ENCODE measurements around the gene APOL4. TPM values are rescaled to one million over a fixed set of nuclear protein-coding genes. Genes with fewer than 3 reads are reported as not detected.
"Not testable (repeated sequence)": the region's sequence is repeated elsewhere in the genome, so short reads cannot be mapped to it uniquely, and the experiment has no call there.

APOL4 gene
- total RNA-seq, 2 experiments from 2014 or later = 0.53 to 0.67 TPM

- Mint-ChIP-seq H3K4me3 (no peak overlapping the region), H3K27me3 (no peaks in the 10 kb centered on the region), H3K4me1 (ENCODE audit: low read depth) (peaks cover 6% of the 10 kb centered on the region), H3K36me3 (no peaks in the 10 kb centered on the region), H3K27ac (no peak overlapping the region), H3K9me3 (peaks cover 6% of the 10 kb centered on the region)
- ChIA-PET CTCF (interaction anchor here (0.5 to 9.5 kb wide), 19 partner anchors 8 to 114 kb away, joined by 3 to 174 read pairs (median 5); partner anchors contain the start of genes APOL2 and APOL3), POLR2A (no interaction called here)
- intact Hi-C loops (cut with micrococcal nuclease) = loop anchor here (1.0 kb wide), 1 partner anchor 35 kb away; no protein-coding TSS in a partner anchor
- DNase-seq = peak; percentile 89
Measured at GRCh38 chr22:36180038-36180880, 21.4 kb downstream of the APOL4 start.

- Mint-ChIP-seq H3K4me1 (ENCODE audit: low read depth) (peaks cover 6% of the 10 kb centered on the region), H3K27me3 (no peaks in the 10 kb centered on the region), H3K9me3 (peaks cover 6% of the 10 kb centered on the region), H3K27ac (no peak overlapping the region), H3K36me3 (no peaks in the 10 kb centered on the region), H3K4me3 (no peak overlapping the region)
- ChIA-PET CTCF (interaction anchor here (1.0 to 9.5 kb wide), 9 partner anchors 17 to 101 kb away, joined by 3 to 174 read pairs (median 6); partner anchors contain the start of genes APOL2 and APOL3), POLR2A (interaction anchor here (2.1 kb wide), 1 partner anchor 14 kb away, joined by 6 read pairs; no protein-coding TSS in a partner anchor)
- intact Hi-C loops (cut with micrococcal nuclease) = no loop called here
- no peak for DNase-seq
Measured at GRCh38 chr22:36177160-36177559, 24.4 kb downstream of the APOL4 start.

GRCh38 chr22:36175892-36176291 is 25.7 kb downstream of the APOL4 start:
- H3K27ac Mint-ChIP-seq = no peak overlapping the region
- H3K9me3 Mint-ChIP-seq = peaks cover 6% of the 10 kb centered on the region
- no peaks in the 10 kb centered on the region for H3K36me3 Mint-ChIP-seq
- POLR2A ChIA-PET = no interaction called here
- H3K4me3 Mint-ChIP-seq = no peak overlapping the region
- CTCF ChIA-PET = interaction anchor here (1.0 to 9.5 kb wide), 5 partner anchors 17 to 110 kb away, joined by 3 to 174 read pairs (median 9); partner anchors contain the start of gene APOL3
- intact Hi-C loops (cut with micrococcal nuclease) = no loop called here
- H3K4me1 Mint-ChIP-seq (ENCODE audit: low read depth) = peaks cover 6% of the 10 kb centered on the region
- DNase-seq = no peak
- no peaks in the 10 kb centered on the region for H3K27me3 Mint-ChIP-seq

DNA sequence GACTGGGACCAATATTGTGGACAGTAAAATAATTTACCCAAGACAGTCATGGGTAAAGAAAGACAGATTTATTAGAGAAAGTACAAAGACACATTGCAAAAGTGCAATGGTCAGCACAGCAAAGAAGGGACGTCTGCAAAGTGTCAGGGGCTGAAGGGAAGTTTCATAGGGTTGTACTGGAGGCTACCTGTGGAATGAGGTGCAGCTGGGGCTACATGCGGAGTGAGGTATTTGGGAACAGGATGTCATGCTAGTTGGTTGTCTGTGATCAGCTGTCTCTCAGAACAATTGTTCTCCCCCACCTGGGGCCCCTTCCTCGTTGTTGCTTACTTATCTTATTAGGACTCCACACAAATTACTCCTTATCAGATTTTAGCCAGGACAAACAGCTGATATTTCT is 29.7 kb downstream of the APOL4 start:
- Mint-ChIP-seq H3K27me3 (no peaks in the 10 kb centered on the region), H3K4me1 (ENCODE audit: low read depth) (peaks cover 3% of the 10 kb centered on the region), H3K27ac (no peak overlapping the region), H3K36me3 (peaks cover 4% of the 10 kb centered on the region), H3K9me3 (peaks cover 13% of the 10 kb centered on the region), H3K4me3 (no peak overlapping the region)
- CTCF ChIA-PET = interaction anchor here (1.0 to 1.5 kb wide), 5 partner anchors 8 to 106 kb away, joined by 3 to 5 read pairs (median 4); no protein-coding TSS in a partner anchor
- intact Hi-C loops (cut with micrococcal nuclease) = no loop called here
- DNase-seq = no peak
- POLR2A ChIA-PET = interaction anchor here (1.2 kb wide), 1 partner anchor 15 kb away, joined by 3 read pairs; no protein-coding TSS in a partner anchor

DNA sequence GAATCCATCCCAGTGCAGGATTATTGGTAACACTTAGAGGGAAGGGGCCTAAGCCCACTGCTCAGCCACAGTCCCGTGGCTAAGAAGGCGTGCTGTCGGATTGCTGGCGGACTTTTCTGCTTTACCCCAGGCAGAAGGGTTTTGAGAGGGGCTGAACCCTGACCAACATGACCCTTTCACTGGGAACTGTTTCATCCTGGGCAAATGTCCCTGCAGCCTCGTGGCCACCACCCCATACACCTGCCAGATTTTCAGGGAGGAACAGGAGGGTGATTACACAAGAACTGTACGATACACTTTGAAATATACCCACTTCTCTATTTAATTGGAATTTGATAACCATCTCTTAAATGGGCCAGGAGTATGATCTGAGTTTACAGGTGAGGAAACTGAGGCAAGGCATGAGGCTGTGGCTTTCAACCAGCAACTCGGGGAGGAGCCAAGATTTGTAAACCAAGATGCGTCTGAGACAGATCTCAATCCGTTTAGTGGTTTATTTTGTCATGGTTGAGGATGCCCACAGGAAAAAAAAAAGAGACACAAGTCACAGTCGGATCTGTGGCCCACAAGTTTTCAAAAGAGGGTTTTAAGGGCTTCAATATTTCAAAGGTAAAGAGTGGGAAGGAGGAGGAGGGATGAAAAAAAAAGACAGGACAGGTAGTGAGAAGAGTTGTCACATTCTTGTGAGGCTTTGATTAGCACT is 34.9 kb downstream of the APOL4 start:
- Mint-ChIP-seq H3K4me3 (no peak overlapping the region), H3K27me3 (no peaks in the 10 kb centered on the region), H3K9me3 (peaks cover 12% of the 10 kb centered on the region), H3K36me3 (peaks cover 4% of the 10 kb centered on the region), H3K27ac (no peak overlapping the region), H3K4me1 (ENCODE audit: low read depth) (peaks cover 29% of the 10 kb centered on the region)
- CTCF ChIA-PET = no interaction called here
- DNase-seq = no peak
- intact Hi-C loops (cut with micrococcal nuclease) = no loop called here
- POLR2A ChIA-PET = no interaction called here

DNA sequence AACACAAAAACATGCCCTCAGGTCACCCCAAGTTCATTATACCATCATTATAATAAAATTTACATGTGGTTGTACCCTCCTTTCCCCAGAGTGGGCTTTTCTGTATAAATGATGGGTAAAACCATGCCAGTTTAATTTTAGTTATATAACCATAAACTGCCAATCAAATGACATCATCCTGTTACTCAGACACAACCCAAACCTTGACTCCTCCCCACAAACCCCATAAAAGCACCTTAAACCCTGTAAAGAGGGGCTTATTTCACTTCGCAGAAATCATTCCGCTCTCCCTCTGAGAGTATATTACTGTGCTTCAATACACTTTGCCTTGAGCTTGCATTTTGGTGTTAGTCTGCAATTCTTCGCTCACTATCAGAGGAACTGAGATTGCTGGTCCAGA is 35.5 kb downstream of the APOL4 start:
- no peak overlapping the region for H3K27ac Mint-ChIP-seq
- CTCF ChIA-PET = interaction anchor here (0.9 to 15.2 kb wide), 2 partner anchors 14 to 120 kb away, joined by 3 to 174 read pairs; no protein-coding TSS in a partner anchor

DNA sequence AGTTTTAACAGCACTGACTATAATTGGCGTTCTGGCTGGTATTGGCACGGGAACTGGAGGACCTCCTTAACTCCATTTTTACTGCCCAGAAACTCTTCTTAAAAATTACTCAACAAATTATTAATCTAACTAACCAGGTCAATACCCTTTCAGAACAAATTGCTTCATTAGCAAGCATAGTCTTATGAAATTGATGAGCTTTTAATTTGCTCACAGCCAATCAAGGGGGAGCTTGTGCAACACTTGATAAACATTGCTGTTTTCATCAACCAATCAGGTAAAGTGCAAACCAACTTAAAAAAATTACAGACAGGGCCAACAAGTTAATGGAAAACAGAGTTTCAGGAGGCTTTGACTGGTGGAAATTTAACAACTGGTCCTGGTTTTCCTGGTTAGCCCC is 36.5 kb downstream of the APOL4 start:
- Mint-ChIP-seq H3K4me1 (ENCODE audit: low read depth) (peaks cover 44% of the 10 kb centered on the region), H3K9me3 (peaks cover 12% of the 10 kb centered on the region), H3K27ac (no peak overlapping the region), H3K4me3 (no peak overlapping the region), H3K36me3 (peaks cover 4% of the 10 kb centered on the region), H3K27me3 (no peaks in the 10 kb centered on the region)
- no peak for DNase-seq
- ChIA-PET POLR2A (interaction anchor here (0.5 to 1.3 kb wide), 2 partner anchors 14 to 357 kb away, joined by 3 to 4 read pairs; no protein-coding TSS in a partner anchor), CTCF (interaction anchor here (0.9 to 15.2 kb wide), 3 partner anchors 14 to 121 kb away, joined by 3 to 174 read pairs (median 3); no protein-coding TSS in a partner anchor)
- intact Hi-C loops (cut with micrococcal nuclease) = no loop called here

More for the DNA sequence above, 35.5 kb downstream of the APOL4 start:
- H3K36me3 Mint-ChIP-seq = peaks cover 4% of the 10 kb centered on the region
- H3K4me3 Mint-ChIP-seq = no peak overlapping the region
- no peaks in the 10 kb centered on the region for H3K27me3 Mint-ChIP-seq
- intact Hi-C loops (cut with micrococcal nuclease) = no loop called here
- H3K4me1 Mint-ChIP-seq (ENCODE audit: low read depth) = peaks cover 35% of the 10 kb centered on the region
- no peak for DNase-seq
- POLR2A ChIA-PET = interaction anchor here (1.3 kb wide), 1 partner anchor 13 kb away, joined by 4 read pairs; no protein-coding TSS in a partner anchor
- peaks cover 12% of the 10 kb centered on the region for H3K9me3 Mint-ChIP-seq

GRCh38 chr22:36164621-36165020 is 37.0 kb downstream of the APOL4 start:
- peaks cover 12% of the 10 kb centered on the region for H3K9me3 Mint-ChIP-seq
- H3K27me3 Mint-ChIP-seq = no peaks in the 10 kb centered on the region
- intact Hi-C loops (cut with micrococcal nuclease) = no loop called here
- H3K4me3 Mint-ChIP-seq = no peak overlapping the region
- CTCF ChIA-PET = interaction anchor here (1.0 to 15.2 kb wide), 3 partner anchors 10 to 40 kb away, joined by 3 to 174 read pairs (median 3); no protein-coding TSS in a partner anchor
- H3K36me3 Mint-ChIP-seq = peaks cover 6% of the 10 kb centered on the region
- POLR2A ChIA-PET = interaction anchor here (1.3 kb wide), 1 partner anchor 14 kb away, joined by 4 read pairs; no protein-coding TSS in a partner anchor
- no peak for DNase-seq
- peaks cover 47% of the 10 kb centered on the region for H3K4me1 Mint-ChIP-seq (ENCODE audit: low read depth)
- H3K27ac Mint-ChIP-seq = no peak overlapping the region

DNA sequence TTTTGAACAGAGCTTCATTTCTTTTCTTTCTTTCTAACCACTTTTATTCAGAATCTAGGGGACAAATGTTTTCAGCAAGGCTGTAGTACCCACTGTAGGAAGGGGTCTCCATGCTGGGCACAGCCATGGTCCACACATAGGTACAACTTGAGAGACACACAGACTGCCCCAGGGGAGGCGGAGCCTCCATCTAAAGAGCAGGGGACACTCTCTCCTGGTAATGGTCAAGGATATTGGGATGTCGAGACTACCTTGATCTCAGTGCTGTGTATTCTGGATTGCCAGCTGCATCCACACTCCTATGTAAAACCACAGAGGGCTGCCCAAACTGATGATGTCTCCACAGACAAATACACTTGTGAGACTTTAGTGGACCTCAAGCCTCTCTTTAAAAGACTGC is 38.1 kb downstream of the APOL4 start:
- Mint-ChIP-seq H3K4me1 (ENCODE audit: low read depth) (peaks cover 58% of the 10 kb centered on the region), H3K9me3 (peaks cover 5% of the 10 kb centered on the region), H3K4me3 (no peak overlapping the region), H3K36me3 (peaks cover 2% of the 10 kb centered on the region), H3K27me3 (no peaks in the 10 kb centered on the region), H3K27ac (peak overlapping the region; percentile 96)
- no peak for DNase-seq
- intact Hi-C loops (cut with micrococcal nuclease) = no loop called here
- POLR2A ChIA-PET = interaction anchor here (0.8 to 1.8 kb wide), 2 partner anchors 15 to 76 kb away, joined by 3 to 6 read pairs; partner anchors contain the start of gene APOL2
- CTCF ChIA-PET = interaction anchor here (1.1 to 15.2 kb wide), 7 partner anchors 9 to 98 kb away, joined by 3 to 174 read pairs (median 6); partner anchors contain the start of gene APOL2

DNA sequence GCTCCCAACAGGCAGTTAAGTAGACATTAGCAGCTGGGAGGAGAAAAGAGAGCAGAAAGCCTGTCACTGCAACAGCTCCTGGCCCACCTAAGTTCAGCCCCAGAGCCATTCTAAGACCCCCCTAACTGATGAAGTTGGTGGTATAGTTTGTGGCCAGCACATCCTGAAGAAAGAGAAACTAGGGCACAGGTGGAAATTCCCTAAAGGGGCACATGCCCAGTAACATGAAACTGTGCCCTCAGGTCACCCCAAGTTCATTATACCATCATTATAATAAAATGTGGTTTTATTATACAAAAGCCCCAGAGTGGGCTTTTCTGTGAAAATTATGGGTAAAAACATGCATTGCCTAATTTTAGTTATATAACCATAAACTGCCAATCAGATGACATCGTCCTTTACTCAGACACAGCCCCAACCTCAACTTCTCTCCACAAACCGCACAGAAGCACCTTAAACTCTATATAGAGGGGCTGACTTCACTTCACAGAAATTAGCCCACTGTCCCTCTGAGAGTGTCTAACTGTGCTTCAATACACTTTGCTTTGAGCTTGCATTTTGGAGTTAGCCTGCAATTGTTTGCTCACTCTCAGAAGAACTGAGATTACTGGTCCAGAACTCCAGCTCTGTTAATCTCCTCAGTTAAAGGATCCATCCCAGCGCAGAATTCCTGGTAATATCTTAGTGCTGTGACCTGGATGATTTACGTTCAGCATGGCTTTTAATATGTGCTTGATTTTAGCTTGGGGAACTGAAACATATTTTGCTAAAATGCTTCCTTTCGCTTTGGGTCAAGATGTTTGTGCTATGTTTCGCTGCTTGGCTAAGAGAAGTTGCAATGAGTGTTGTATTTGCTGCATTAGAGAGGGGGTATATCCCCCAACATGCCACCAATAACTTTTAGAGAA is 39.2 kb downstream of the APOL4 start:
- Mint-ChIP-seq H3K27ac (peak overlapping the region; percentile 96), H3K27me3 (no peaks in the 10 kb centered on the region), H3K4me1 (ENCODE audit: low read depth) (peaks cover 67% of the 10 kb centered on the region), H3K9me3 (no peaks in the 10 kb centered on the region), H3K36me3 (peaks cover 2% of the 10 kb centered on the region), H3K4me3 (peak overlapping the region; percentile 12)
- CTCF ChIA-PET = interaction anchor here (0.8 to 15.2 kb wide), 8 partner anchors 10 to 97 kb away, joined by 3 to 174 read pairs (median 5); partner anchors contain the start of gene APOL2
- POLR2A ChIA-PET = interaction anchor here (0.8 to 1.8 kb wide), 2 partner anchors 16 to 77 kb away, joined by 3 to 6 read pairs; partner anchors contain the start of gene APOL2
- peak; percentile 37 for DNase-seq
- intact Hi-C loops (cut with micrococcal nuclease) = no loop called here

DNA sequence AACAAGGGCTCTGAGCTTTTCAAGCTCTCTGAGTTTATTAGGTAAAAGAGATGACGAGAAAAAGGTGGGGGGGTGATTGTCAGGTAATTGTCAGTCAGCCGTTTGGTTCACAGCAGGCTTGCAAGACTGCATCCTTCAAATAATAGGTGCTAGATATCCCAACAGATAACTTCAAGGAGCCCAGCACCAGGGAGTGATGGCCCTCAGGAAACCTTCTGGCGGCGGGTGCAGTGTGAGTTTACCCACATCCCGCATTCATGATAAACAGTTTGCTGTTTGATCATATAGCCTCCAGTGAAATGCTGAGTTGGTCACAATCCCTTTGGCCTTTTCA is 39.8 kb downstream of the APOL4 start:
- POLR2A ChIA-PET, H3K27me3 Mint-ChIP-seq, H3K36me3 Mint-ChIP-seq, H3K9me3 Mint-ChIP-seq: not testable (repeated sequence)
- CTCF ChIA-PET = interaction anchor here (1.7 to 15.2 kb wide), 3 partner anchors 17 to 96 kb away, joined by 7 to 174 read pairs (median 18); no protein-coding TSS in a partner anchor
- Mint-ChIP-seq H3K27ac (peak overlapping the region; percentile 96), H3K4me3 (peak overlapping the region; percentile 12), H3K4me1 (ENCODE audit: low read depth) (peaks cover 67% of the 10 kb centered on the region)
- intact Hi-C loops (cut with micrococcal nuclease) = loop anchor here (2.0 kb wide), 1 partner anchor 77 kb away; the partner anchor contains the start of gene APOL2
- peak; percentile 51 for DNase-seq

Data from activated CD4-positive, alpha-beta memory T cell treated with anti-CD3 and anti-CD28 coated beads for 36 hours (primary cell).